Non-pigmented ciliary epithelial cell (primary cell): ENCODE results near the gene ZNF653.
"Not testable (repeated sequence)": the region's sequence is repeated elsewhere in the genome, so short reads cannot be mapped to it uniquely, and the experiment has no call there.

Experiments
- DNase-seq: peaks from one replicate; pipeline ENCODE4 v3.0.0-alpha.2; 2010; ENCODE audit warnings: low read depth

The ZNF653 gene

DNA sequence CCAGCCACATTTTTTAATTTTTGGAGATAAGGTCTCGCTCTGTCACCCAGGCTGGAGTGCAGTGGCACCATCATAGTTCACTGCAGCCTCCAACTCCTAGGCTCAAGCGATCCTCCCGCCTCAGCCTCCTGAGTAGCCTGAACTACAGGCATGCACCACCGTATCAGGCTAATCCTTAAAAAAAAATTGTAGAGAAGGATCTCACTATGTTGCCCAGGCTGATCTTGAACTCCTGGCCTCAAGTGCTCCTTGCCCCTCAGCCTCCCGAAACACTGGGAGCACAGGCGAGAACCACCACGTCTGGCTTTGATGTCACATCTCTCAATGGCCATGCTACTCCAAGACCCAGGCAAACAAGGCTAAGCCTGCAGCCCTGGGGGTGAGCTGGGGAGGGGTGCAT, 49.0 kb downstream of the ZNF653 start:
- no peak for DNase-seq

DNA sequence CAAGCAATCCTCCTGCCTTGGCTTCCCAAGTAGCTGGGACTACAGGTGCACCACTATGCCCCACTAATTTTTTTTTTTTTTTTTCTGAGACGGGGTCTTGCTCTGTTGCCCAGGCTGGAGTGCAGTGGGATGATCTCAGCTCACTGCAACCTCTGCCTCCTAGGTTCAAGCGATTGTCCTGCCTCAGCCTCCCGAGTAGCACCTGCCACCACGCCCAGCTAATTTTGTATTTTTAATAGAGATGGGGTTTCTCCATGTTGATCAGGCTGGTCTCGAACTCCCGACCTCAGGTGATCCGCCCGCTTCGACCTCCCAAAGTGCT, 50.4 kb downstream of the ZNF653 start:
- not testable (repeated sequence) for DNase-seq

DNA sequence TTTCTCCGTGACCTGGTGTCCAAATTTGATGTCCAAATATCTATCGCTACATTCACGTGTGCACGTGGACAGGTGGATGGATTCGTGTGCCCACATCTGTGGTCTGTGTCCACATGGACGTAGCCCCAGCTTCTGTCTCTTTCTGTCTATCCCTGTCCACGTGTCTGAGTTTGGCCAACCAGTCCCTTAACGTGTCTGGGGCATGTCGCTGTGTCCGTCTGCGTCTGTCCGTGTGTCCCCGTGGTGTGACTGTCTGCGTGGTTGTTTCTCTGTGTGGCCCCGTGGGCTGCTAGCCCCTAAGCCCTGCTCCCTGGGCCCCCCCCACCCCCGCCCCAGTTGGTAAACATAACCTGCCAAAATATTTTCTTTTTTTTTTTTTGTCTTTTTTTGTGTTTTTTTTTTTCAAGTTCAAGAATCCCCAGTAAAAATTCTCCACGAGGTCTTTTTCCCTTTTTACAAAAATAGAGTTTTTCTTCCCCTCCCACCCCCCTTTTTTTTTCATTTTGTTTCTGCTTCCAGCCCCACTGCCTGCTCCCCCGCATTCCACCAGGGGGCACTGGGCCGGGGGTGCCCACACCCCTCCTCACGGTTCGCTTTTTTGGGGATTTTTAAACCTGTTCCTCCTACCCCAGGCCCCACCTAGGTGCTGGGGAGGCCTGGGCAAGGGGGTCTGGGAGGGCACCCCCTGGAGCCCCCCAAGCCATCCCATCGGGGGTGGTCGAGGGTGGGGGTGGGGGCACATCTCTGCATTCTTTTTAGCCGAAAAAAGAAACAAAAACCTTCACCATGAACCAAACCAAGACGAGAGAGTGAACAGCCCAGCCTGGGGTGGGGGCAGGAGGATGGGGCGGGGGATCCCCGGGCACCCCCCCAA, 51.9 kb downstream of the ZNF653 start:
- no peak for DNase-seq

- DNase-seq = no peak
These were observed 52.9 kb downstream of the ZNF653 start for GRCh38 chr19:11452620-11453310.

DNA sequence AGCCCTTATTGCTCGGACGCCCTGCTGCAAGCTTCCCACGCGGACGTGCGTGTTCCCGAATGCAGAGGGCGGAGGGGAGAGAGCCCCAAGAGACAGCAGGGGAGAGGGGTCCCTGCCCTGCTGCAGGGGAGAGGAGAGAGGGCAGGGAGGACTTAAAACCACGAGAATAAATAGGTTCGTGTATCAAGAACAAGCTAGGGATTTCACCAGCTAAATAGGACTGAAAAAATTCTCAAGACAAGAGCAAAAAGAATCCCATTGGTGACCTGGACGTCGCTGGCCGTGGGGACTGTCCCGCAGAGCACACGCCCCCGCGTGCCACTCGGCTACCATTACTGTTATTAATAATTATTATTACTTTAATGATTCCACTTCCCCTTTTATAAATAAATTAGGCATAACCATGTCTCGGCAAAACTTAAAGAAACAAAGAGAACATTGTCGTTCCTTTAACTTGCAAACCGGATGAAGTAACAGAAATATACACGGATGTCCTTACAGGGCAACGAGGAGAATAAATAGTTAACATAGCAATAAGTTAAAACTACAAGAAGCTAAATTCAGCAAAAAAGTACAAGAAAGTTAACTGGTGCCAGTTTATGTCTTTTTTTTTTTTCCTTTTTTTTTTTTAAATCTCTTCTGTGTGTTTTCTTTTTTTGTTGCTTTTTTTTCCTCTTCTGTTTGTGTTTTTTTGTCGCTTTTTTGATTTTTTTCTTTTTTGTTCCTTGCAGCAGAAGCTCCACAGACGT, 53.6 kb downstream of the ZNF653 start:
- DNase-seq = no peak

- no peak for DNase-seq
These were observed 54.2 kb downstream of the ZNF653 start for GRCh38 chr19:11451327-11451870.

DNA sequence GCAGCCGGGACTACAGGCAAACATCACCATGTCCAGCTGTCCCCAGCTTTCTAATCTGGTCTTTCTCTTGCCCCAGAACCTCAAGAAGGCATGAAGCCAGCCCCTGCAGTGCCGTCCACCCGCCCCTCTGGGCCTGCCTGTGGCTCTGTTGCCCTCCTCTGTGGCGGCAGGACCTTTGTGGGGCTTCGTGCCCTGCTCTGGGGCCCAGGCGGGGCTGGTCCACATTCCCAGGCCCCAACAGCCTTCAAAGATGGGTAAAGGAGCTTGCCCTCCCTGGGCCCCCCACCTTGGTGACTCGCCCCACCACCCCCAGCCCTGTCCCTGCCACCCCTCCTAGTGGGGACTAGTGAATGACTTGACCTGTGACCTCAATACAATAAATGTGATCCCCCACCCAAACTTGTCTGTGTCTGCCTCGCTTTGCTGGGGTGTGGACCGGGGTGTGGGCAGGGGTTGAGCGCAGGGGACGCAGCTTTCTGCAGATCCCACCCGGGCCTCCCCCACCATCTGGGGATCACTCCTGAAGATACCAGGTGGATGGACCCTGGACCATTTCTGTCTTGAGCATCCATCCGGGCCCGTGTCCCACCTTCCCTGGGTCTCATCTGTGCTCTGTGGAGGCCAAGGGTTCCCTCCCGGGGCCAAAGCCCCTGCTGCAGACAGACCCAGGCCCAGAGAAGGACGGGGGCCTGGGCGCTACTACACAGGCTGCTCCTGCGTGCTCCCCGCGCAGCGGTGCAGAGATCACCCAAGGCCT, 54.9 kb downstream of the ZNF653 start:
- no peak for DNase-seq

- DNase-seq = no peak
These were observed 56.6 kb downstream of the ZNF653 start for GRCh38 chr19:11448923-11449554.

DNA sequence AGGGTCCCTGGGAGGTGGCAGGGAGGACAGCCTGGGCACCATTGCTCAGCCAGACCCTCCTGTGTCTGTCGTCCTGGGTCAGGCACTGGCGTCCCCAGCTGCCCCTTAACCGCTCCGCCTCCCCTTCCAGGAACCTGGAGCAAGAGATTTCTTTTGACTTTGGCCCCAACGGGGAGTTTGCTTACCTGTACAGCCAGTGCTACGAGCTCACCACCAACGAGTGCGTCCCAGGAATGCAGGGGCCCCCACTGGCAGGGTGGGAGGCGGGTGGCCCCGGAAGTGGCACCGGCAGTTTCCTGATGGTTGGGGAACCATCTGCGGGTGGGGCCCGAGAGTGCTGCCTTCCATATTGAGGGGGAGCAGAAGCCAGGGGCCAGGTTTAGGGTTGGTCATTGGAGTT, 57.2 kb downstream of the ZNF653 start:
- no peak for DNase-seq

DNA sequence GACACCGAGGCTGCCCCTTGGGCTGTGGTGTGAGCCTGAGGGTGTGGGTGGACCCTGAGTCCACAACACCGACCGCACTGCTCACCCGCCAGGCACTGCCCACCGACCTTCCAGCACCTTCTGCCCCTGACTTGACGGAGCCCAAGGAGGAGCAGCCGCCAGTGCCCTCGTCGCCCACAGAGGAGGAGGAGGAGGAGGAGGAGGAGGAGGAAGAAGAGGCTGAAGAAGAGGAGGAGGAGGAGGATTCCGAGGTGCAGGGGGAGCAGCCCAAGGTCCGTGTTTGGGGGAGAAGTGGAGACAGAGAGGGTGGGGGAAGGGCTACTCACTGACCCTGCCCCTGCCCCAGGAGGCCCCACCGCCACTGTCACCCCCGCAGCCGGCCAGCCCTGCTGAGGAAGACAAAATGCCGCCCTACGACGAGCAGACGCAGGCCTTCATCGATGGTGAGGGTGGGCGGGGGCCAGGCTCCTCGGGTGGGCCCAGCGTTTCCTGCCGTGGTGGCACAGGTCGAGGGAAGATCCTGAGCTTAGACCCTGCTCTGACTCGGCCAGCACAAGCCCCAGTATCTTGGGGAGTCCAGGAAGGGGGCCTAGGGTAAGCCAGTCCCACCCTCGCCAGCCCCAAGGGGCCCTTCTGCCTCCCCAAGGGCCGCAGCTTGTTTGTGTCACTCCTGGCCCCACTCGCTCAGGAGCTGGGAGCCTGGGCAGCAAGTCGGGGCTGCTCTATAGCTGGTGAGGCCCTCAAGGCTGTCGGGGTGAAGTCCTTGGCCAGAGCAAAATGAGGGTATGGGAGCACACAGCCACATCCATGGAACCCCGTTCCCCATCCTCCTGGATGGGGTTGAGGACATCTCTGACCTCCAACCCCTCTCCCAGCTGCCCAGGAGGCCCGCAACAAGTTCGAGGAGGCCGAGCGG, 58.0 kb downstream of the ZNF653 start:
- no peak for DNase-seq

GRCh38 chr19:11446652-11447301, 58.9 kb downstream of the ZNF653 start:
- no peak for DNase-seq

DNA sequence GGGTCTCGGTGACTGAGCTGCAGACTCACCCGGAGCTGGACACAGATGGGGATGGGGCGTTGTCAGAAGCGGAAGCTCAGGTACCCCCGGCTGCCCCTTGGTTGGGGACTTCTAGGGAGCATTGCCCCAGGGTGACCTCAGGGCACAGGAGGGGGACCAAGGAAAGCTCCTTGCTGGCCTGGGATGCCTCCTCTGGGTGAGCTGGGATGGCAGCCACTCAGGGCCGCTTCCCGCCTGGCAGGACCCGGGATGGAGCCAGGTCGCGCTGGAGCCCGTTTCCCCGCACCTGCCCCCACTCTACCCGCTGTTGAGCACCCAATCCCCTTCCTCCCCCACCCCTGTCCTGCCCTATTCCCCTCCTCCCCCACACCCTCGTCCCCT, 59.4 kb downstream of the ZNF653 start:
- no peak for DNase-seq

DNA sequence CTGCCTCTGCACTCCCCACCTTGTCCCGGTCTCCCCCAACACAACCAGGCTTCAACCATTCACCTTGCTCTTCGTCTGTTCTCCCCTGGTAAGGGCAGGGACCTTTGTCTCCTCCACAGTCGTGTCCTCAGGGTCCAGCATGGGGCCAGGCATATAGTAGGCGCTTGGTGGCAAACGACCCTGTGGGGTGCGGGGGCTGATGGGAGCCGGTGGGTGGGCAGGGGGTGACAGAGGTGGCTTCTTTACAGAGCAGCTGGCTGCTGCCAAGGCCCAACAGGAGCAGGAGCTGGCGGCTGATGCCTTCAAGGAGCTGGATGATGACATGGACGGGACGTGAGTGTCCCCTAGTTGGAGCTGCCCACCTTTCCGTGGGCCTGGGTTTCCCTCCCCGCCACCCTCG, 60.5 kb downstream of the ZNF653 start:
- no peak for DNase-seq

DNA sequence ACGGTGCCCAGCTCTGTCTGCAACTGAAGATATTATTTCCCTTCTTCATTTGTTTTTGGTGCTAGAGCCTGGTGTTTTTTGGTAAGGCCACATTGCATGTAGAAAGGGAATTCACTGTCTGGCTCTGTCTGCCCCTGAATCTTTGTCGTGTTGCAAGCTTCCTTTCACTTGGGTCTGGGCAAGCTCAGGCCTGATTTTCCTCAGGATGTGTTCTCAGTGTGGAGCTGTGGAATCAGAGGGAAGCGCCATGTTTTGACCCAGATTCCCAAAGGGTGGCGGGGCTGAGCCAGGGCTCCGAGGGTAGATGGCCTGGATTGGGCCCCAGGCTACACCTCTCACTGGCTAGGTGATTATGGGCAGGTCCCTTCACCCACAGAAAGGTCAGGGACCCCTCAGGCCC, 61.6 kb downstream of the ZNF653 start:
- no peak for DNase-seq

DNA sequence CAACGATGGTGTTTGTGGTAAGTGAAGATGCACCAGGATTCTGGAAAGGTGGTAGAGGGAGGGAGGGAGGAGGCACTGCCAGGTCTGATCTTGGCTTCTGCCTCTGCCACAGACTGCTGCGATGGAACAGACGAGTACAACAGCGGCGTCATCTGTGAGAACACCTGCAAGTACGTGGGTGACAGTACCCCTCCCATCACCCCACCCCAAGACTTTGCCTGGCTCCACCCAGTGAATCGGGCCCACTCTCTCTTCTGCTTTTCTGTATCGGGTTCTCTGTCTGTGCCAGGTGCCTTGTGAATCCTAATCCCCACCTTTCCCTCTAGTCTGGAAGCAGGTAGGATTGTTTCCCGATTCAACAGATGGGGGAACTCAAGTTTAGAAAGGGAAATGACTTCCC, 67.7 kb downstream of the ZNF653 start:
- DNase-seq = no peak

- no peak for DNase-seq
These were observed 69.8 kb downstream of the ZNF653 start for GRCh38 chr19:11435833-11436313.

DNA sequence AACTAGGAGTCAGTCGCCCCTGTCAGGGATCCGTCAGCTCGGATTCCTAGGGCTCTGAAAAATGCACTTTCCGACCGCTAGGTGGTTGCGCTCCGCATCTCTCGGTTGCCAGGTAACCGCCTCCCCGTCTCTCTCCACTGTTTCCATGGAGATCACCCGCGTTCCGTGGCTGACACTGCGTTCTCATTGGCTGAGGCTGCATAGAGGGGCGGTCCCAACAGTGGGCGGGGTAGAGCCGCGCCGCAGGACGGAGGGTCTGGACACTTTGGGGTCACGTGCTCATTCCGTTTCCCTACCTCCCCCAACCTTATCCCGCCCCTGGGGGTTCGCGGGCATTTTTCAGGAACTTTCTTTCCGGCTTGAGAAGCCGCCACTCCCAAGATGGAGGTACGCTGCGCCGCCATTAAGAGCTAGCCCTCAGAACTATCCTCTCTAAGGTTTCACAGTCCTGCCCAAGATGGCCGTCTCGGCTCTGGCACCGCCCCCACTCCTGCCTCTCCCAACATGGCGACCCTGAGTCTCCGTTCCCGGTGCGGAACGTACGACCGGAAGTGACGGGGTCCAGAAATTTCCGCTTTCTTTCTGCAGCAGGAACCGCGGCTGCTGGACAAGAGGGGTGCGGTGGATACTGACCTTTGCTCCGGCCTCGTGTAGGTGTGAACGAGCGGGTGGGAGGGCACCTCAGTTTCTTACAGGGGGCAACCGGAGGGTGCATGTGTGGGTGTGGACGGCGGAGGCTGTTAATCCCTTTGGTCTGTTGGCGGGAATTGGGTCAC, 70.4 kb downstream of the ZNF653 start, which contains the start of the genes ODAD3 and PRKCSH:
ODAD3 (minus strand) TSS at position 65 of the 776 bp plus-strand sequence. CDS start 105 bp downstream, outside the sequence.
PRKCSH (plus strand) TSS at position 579 of the 776 bp plus-strand sequence. CDS start 483 bp downstream, outside the sequence.
- DNase-seq = peak; percentile 99

DNA sequence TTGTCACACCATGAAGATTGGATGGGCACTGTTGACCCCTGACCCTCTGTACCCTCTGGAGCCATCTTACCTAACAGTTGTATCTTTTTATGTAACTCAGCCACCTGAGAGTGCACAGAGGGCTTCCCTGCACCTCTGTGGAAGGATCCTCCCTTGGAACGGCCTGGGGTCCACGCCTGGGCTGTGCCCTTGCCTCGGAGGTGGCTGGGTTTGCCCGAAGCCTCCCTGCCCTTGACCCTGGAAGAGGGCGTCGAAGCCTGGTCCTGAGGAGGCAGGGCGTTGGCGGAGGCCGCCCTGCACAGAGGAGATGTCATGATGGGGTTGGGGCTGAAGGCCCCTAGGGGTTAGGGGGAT, 71.0 kb downstream of the ZNF653 start:
- no peak for DNase-seq

GRCh38 chr19:11433526-11433925, 72.1 kb downstream of the ZNF653 start:
- DNase-seq = not testable (repeated sequence)
